Lower lobe of right lung (tissue), 2 donors: ENCODE measurements around the gene NMD3. TPM values are rescaled to one million over a fixed set of nuclear protein-coding genes. Genes with fewer than 3 reads are reported as not detected.

Experiments
- ATAC-seq, 2 donors: fragments of 200-7000 bp; cut with Tn5 transposase; one replicate each; pipeline ENCODE4 v1.9.1; 2020 to 2022; ENCODE audit warnings: mild to moderate bottlenecking in 2 of 2, moderate library complexity in 2 of 2
- DNase-seq: peaks from one replicate; pipeline ENCODE4 v3.0.0-alpha.2; 2020
- H3K27ac ChIP-seq: fragments of 200-600 bp; one replicate; pipeline ENCODE4 v1.8.0; 2022
- H3K27me3 ChIP-seq: fragments of 200-600 bp; one replicate; pipeline ENCODE4 v1.8.0; 2022; ENCODE audit warnings: low read depth
- H3K36me3 ChIP-seq: fragments of 200-600 bp; one replicate; pipeline ENCODE4 v1.8.0; 2022; ENCODE audit warnings: mild to moderate bottlenecking
- H3K4me1 ChIP-seq: fragments of 200-600 bp; one replicate; pipeline ENCODE4 v1.8.0; 2022
- H3K4me3 ChIP-seq: fragments of 200-600 bp; one replicate; pipeline ENCODE4 v1.8.0; 2022; ENCODE audit warnings: mild to moderate bottlenecking
- H3K9me3 ChIP-seq: fragments of 200-600 bp; one replicate; pipeline ENCODE4 v1.8.0; 2022
- intact Hi-C: fragments of 100-400 bp; cut with DNase I; formaldehyde crosslinking; loops from one replicate; pipeline ENCODE4 v1.11.0; 2022
- total RNA-seq: library from RNA; stranded (reverse); fragmentation: NEBNext Ultra II Directional; extraction: Animal tissue kit (Norgen Biotek cat#: 25700); gene quantifications from one replicate; pipeline ENCODE4 v1.2.1, GENCODE V29; 2021
- TF ChIP-seq, protein P1 (sequence below): fragments of 200-600 bp; IDR thresholded peaks from one replicate; pipeline ENCODE4 v1.8.0; 2022; ENCODE audit warnings: antibody characterized with exemption, mild to moderate bottlenecking
- donor health status: DM: no; HTN: yes; CAD: no; lungs with severe emphysema.

The NMD3 gene
- total RNA-seq, 1 donor from 2014 or later, result 46.0 TPM

DNA sequence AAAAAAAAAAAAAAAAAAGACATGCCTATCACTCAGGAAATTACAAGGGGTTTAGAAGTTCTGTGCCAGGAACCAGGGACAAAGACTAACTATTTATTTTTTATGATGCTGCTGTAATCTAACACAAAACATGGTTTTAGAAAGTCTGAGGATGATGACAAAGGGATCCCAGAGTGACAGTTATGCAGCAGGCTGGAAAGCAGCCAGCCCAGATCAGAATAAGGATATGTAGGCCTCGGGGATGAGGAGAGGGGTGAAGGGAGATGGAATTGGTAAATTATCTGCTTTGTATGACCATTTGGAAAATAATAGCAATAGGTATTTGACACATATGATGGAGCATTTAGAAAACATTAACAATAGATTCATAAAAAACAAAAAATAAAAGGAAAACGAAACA is 34.1 kb upstream of the NMD3 start:
- ATAC-seq (no peak), DNase-seq (no peak)
- Histone ChIP-seq H3K36me3 (no peaks in the 10 kb centered on the region), H3K9me3 (no peaks in the 10 kb centered on the region), H3K4me1 (no peaks in the 10 kb centered on the region), H3K27me3 (no peaks in the 10 kb centered on the region), H3K27ac (no peak overlapping the region), H3K4me3 (no peak overlapping the region)
- TF ChIP-seq, protein P1, sequence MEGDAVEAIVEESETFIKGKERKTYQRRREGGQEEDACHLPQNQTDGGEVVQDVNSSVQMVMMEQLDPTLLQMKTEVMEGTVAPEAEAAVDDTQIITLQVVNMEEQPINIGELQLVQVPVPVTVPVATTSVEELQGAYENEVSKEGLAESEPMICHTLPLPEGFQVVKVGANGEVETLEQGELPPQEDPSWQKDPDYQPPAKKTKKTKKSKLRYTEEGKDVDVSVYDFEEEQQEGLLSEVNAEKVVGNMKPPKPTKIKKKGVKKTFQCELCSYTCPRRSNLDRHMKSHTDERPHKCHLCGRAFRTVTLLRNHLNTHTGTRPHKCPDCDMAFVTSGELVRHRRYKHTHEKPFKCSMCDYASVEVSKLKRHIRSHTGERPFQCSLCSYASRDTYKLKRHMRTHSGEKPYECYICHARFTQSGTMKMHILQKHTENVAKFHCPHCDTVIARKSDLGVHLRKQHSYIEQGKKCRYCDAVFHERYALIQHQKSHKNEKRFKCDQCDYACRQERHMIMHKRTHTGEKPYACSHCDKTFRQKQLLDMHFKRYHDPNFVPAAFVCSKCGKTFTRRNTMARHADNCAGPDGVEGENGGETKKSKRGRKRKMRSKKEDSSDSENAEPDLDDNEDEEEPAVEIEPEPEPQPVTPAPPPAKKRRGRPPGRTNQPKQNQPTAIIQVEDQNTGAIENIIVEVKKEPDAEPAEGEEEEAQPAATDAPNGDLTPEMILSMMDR, result no peak
- intact Hi-C loops, result no loop called here

DNA sequence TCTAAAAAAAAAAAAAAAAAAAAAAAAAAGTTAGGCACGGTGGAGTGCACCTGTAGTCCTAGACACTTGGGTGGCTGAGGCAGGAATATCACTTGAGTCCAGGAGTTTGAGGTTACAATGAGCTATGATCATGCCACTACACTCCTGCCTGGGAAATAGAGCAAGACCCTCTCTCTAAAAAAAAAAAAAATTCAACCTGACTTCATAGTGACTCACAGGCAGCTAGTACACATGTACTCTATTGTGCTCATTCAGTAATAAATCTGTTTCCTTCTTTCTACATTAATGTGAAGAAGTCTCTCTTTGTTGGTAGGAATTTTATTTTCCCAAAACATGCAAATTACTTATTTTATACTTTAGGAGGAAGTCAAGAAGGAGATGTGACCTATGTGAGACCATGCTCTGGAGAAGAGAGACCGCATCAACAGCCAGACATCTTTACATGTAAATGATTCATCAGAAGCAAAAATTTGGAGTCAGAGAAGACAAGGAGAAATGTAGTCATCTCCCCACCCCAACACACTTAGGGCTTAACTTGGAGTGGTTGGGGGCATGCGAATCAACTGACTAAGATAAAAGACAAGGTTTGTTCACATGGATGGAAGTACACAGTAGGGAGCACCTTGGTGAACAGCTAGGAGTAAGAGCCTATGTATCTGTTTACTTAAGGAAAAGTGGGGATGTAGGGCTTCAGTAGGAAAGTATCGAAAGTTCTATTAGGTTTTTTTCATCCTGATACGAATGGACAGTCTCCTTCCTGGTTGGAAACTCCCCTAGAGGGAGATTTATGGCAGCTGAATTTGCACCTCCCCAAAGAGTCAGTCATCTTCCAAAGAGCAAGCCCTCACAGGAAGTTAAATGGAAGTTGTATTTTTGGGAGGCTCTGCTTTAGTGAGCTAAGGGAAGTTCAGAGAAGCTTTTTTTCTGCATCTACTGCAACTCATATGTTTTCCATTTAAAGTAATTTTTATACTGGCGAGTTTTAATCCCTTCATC is 23.0 kb upstream of the NMD3 start:
- TF ChIP-seq, protein P1, result no peak
- DNase-seq (no peak), ATAC-seq (no peak)
- H3K4me3 ChIP-seq, result no peak overlapping the region
- intact Hi-C loops, result no loop called here
- H3K9me3 ChIP-seq, result no peaks in the 10 kb centered on the region
- no peaks in the 10 kb centered on the region for H3K4me1 ChIP-seq
- no peak overlapping the region for H3K27ac ChIP-seq
- no peaks in the 10 kb centered on the region for H3K27me3 ChIP-seq
- H3K36me3 ChIP-seq, result no peaks in the 10 kb centered on the region

DNA sequence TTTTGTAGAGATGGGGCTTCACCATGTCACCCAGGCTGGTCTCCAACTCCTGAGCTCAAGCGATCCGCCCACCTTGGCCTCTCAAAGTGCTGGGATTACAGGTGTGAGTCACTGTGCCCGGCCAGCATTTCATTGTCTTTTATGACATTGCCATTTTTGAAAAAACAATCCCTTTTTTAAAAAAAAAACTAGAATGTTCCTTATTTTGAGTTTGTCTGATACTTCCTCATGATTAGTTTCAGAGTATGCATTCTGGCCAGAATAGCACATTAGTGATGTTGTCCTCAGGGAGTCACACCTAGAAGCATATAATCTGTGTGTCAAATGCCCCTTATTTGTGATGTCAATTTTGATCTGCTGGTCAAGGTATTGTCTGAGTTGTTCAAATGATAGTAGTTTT is 21.2 kb upstream of the NMD3 start:
- no peak overlapping the region for H3K27ac ChIP-seq
- intact Hi-C loops, result no loop called here
- H3K4me3 ChIP-seq, result no peak overlapping the region
- no peaks in the 10 kb centered on the region for H3K9me3 ChIP-seq
- H3K4me1 ChIP-seq, result no peaks in the 10 kb centered on the region
- TF ChIP-seq, protein P1, result no peak
- H3K27me3 ChIP-seq, result no peaks in the 10 kb centered on the region
- H3K36me3 ChIP-seq, result no peaks in the 10 kb centered on the region
- no peak for ATAC-seq
- no peak for DNase-seq

DNA sequence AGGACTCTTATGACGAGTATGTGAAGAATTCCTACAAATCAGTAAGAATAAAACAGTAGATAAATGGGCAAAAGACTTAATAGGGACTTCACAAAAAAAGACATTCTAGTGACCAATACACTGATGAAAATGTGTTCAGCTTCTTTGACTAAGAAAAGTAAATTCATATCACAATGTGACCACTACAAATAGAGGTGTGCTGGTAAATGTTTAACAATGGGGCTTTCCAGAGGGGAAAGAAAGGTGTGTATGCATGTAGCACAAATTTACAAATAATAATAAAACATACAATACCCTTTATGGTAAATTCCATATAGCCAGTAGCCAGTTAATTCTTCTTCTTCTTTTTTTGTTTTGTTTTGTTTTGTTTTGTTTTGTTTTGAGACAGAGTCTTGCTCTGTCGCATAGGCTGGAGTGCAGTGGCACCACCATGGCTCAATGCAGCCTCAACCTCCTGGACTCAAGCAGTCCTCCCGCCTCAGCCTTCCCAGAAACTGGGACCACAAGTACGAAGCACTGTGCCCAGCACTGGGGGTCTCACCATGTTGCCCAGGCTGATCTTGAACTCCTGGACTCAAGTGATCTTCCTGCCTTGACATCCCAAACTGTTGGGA is 17.5 kb upstream of the NMD3 start:
- Histone ChIP-seq H3K36me3 (no peaks in the 10 kb centered on the region), H3K4me3 (no peak overlapping the region), H3K27ac (no peak overlapping the region), H3K4me1 (no peaks in the 10 kb centered on the region), H3K27me3 (no peaks in the 10 kb centered on the region), H3K9me3 (no peaks in the 10 kb centered on the region)
- intact Hi-C loops, result no loop called here
- TF ChIP-seq, protein P1, result no peak
- ATAC-seq, result no peak
- no peak for DNase-seq

DNA sequence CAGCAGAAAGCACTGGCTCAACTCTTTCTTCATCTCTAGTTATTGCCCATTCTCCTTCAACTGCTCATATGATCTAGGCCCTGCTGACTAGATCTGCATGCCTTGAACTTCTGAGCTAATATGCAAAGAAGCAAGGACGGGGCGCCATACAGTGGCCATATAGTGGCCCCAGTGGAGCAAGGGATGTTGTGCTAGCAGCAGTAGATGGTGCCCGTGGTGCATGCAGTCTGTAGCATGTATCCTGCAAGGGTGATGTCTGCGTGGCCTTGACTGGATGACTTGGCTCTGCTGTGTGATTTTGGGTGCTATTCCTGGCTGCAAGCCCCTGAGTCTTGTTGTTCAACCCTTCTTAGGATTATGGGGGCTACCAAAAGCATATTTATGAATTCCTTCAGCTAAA is 12.2 kb upstream of the NMD3 start:
- Histone ChIP-seq H3K27me3 (no peaks in the 10 kb centered on the region), H3K36me3 (no peaks in the 10 kb centered on the region), H3K9me3 (no peaks in the 10 kb centered on the region), H3K4me1 (no peaks in the 10 kb centered on the region), H3K27ac (no peak overlapping the region), H3K4me3 (no peak overlapping the region)
- intact Hi-C loops, result no loop called here
- ATAC-seq, result no peak
- no peak for DNase-seq
- TF ChIP-seq, protein P1, result no peak
